ENCODE data around the gene RBM4.

RBM4 gene

DNA sequence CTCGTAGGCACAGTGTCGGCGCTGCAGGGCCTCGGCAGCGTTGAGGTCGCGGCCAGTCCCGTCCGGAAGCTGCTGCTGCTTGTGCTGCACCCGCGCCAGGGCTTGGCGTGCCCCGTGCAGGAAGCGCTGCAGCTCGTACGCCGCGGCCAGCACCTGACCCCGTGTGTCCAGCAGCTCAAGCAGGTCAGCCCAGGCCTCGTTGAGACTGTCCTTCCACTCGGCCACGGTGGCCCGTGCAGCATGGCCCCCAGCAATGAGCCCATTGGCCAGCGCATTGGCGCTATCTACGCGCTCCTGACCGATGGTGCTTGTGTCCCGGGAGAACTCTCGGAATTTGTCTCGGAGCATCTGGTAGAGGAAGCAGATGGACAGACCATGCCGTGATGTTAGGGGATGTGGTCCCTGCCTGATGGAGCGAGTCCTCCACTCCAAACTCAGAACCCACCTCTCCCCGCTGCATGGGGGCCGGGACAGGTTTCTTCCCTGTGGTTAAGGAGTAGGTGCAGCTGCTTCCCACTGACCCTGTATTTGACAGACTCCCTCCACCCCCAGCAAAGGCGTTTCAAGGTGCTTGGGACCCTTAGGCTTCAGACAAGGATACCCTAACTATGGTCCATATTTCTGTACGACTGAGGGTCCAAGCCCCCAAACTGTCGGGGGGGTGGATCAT is 52.9 kb downstream of the RBM4 start:
- no peak for DNase-seq

DNA sequence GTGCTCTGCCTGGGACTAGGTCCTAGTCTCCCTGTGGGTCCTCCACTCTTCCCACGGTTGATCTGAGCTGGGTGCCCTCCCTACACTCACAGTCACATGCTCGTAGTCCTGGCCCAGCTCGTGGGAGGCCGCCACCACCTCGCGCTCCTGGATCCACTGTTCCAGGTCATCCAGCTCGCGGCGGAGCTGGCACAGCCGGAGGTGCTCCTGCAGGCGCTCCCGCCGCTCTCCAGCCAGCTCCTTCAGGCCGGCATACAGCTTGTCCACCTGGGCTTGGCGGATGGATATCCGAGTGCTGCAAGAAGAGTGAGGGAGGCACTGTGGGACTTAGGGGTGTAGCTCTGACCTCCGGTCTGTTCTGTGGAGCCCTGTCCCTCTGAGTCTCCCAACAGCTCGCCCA is 53.9 kb downstream of the RBM4 start:
- DNase-seq: no peak

DNA sequence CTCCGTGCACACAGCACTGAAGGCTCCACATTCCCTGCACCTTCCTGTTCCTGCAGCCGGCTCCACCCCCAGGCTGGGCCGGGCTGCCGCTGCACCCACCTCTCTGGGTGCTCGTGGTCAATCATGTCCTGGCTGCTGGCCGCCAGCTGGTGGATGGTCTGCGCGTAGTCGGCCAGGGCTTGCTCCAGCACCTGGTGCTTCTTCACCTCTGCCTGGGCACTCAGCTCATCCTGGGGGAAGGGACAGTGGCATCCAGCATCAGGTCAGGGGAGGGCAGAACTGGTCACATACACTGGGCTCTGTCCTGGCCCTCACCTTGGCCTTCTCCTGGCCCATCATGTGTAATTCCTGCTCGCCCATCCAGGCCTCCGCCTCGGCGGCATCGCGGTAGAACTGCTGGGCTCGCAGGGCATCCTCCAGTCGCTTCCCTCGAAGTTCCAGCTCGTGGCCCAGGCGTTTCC is 54.4 kb downstream of the RBM4 start:
- DNase-seq: no peak

DNA sequence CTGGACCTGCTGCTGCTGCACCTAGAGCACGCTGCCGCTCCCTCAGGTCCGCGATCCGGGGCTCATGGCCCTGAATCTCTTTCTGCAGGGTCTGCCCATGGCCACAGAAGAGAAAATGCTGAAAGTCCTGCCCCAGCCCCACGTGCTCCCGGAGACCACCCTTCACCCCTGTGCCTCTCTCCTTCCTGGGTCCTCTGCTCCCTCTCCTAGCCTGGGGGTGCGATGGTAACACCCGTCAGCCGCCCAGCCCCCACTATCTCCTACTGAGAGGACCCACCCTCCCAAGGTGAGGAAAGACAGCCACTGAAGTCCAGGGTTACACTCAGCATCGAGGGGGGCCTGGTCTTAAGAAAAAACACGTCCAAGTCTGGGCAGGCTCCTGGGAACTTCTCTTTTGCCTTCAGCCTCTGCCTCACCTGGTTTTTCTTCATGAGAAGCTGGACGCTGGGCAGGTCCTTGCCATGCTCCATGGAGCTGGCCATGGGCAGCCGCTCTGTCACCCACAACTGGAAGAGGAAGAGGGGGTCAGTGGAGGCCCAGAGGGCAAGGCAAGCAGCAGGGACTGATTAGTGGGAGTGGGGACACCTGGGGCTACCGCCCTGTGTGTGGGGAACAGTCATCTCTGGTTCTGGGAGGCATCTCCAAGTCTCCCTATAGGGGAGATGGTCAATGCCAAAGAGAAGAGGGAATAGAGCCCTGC is 55.0 kb downstream of the RBM4 start:
- DNase-seq: no peak

DNA sequence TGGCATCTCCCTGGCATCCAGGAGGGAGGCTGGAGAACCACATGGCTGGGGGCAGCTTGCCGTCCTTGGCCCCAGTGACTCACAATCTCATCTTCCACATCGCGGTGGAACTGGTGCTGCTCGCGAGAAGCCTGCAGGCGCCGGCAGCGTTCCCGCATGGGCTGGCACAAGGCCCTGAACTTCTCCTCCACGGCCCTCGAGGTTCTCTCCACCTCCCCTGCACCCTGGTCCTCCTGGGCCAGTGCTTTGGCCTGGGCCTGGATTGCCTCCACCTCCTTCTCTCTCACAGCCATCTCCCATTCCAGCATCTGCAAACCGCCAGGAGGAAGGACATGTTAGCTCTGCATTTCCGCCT is 55.5 kb downstream of the RBM4 start:
- DNase-seq: no peak

DNA sequence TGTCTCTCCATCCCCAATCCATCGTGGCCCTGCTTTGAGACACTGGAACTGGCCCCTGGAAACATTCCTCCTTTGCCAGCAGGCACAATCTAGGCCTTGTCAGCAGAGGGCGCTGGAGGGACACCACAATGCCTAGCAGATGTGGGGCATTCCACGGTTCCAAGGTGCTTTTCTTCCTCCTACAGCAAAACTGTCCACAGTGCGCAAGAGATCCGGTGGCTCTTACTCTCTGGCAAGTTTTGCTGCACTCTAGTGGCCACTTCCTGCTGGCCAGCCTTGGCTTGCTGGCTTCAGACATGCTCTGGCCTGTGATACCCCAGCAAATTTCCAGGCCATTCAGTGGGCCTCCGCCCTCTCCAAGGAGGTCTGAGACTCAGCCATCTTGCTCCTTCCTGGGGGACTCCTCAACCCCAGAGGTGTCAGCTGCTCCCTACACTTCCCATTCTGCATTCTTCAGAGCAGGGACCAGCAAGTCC is 56.3 kb downstream of the RBM4 start:
- DNase-seq: peak; percentile 86

Measured in DMS79 treated with DMSO at 0.1 percent for 48 hours (cell line).